Body of pancreas (tissue), 4 donors: ENCODE measurements around the gene OR6X1. TPM values are rescaled to one million over a fixed set of nuclear protein-coding genes. Genes with fewer than 3 reads are reported as not detected.

ENCODE experiments used
- ATAC-seq: fragments of 150-250 bp; one replicate; pipeline ENCODE4 v1.9.1; 2016
- DNase-seq, 4 donors: peaks; one replicate each; pipeline ENCODE4 v3.0.0-alpha.2; 2019
- H3K27ac ChIP-seq, 4 donors: fragments of 200-600 bp; sonication (generic); 1 replicate in 3 of 4; 2 replicates in 1 of 4; pipeline versions ENCODE4 v1.5.1 to v1.6.1; 2016 to 2019; ENCODE audit warnings: mild to moderate bottlenecking in 1 of 4, mixed read lengths in 1 of 4, moderate library complexity in 1 of 4
- H3K27me3 ChIP-seq, 2 donors: fragments of 200-600 bp; sonication (generic); one replicate each; pipeline ENCODE4 v1.6.0; 2016; ENCODE audit warnings: mild to moderate bottlenecking in 1 of 2
- H3K36me3 ChIP-seq, 2 donors: fragments of 200-600 bp; sonication (generic); replicated peaks in 1 of 2; 2 replicates each; pipeline ENCODE4 v1.5.1; 2016; ENCODE audit warnings: low read depth in 2 of 2; ENCODE audit not compliant: insufficient read depth in 1 of 2
- H3K4me1 ChIP-seq: fragments of 200-600 bp; sonication (generic); one replicate; pipeline ENCODE4 v1.6.0; 2016
- H3K4me3 ChIP-seq, 2 donors: fragments of 200-600 bp; sonication (generic); 1 replicate in 1 of 2; 2 replicates in 1 of 2; pipeline ENCODE4 v1.5.1; 2016 to 2019
- H3K9me3 ChIP-seq, 3 donors: fragments of 200-600 bp; sonication (generic); 1 replicate in 2 of 3; 2 replicates in 1 of 3; pipeline ENCODE4 v1.5.1; 2016
- CTCF ChIP-seq, 7 experiments: fragments of 450-650 bp in 4 of 7; fragments of 200-600 bp in 3 of 7; sonication (generic) in 3 of 7; IDR thresholded peaks; one replicate each; pipeline ENCODE4 v1.5.1; 2016 to 2019; ENCODE audit warnings: antibody characterized with exemption in 7 of 7
- POLR2A ChIP-seq, 3 donors: fragments of 450-650 bp; IDR thresholded peaks; one replicate each; pipeline ENCODE4 v1.6.1; 2016; ENCODE audit warnings: antibody characterized with exemption in 3 of 3, mild to moderate bottlenecking in 2 of 3
- WGBS, 2 donors: methylation state at CpG; one replicate each; pipeline ENCODE4 v1.1.5; 2017; 5-methylcytosine and 5-hydroxymethylcytosine counted together
- intact Hi-C: fragments of 100-400 bp; cut with DNase I; formaldehyde crosslinking; loops from one replicate; pipeline ENCODE4 v1.15.1; 2023
- total RNA-seq, 2 donors: library from RNA; depleted of rRNA; stranded (reverse); fragments of >200 nt; gene quantifications; one replicate each; pipeline ENCODE4 v1.1.0, GENCODE V29; 2016

Gene OR6X1, protein sequence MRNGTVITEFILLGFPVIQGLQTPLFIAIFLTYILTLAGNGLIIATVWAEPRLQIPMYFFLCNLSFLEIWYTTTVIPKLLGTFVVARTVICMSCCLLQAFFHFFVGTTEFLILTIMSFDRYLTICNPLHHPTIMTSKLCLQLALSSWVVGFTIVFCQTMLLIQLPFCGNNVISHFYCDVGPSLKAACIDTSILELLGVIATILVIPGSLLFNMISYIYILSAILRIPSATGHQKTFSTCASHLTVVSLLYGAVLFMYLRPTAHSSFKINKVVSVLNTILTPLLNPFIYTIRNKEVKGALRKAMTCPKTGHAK
- total RNA-seq: not detected

DNA sequence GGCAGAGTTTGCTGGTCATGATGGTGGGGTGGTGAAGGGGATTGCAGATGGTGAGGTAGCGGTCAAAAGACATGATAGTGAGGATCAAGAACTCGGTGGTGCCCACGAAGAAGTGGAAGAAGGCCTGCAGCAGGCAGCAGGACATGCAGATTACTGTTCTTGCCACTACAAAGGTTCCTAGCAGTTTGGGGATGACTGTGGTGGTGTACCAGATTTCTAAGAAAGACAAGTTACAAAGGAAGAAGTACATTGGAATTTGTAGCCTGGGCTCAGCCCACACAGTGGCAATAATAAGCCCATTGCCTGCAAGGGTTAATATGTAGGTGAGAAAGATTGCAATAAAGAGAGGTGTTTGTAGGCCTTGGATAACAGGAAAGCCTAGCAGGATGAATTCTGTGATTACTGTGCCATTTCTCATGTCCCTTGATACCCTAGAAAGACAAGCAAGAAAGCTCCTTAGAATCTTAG lies at the start of gene OR6X1:
Gene OR6X1 (minus strand): TSS at position 418 of the 468 bp plus-strand sequence. CDS start 0 bp downstream, at position 418.
- no peaks in the 10 kb centered on the region for H3K9me3 ChIP-seq
- no peak within 1 kb of the TSS for H3K4me3 ChIP-seq
- no peak for DNase-seq
- no peak within 1 kb of the TSS for H3K27ac ChIP-seq
- no peaks in the 10 kb centered on the region for H3K27me3 ChIP-seq
- 84 to 92% methylated on average over 3 of the region's 3 CpGs for WGBS, 2 donors
- no peak for TF ChIP-seq CTCF (IDR thresholded peaks at IDR 0.05)
- no peak for TF ChIP-seq POLR2A (IDR thresholded peaks at IDR 0.05)
- intact Hi-C loops: no loop called here
- ATAC-seq: no peak
- no peaks in the 10 kb centered on the region for H3K4me1 ChIP-seq
- no peaks in the 10 kb centered on the region for H3K36me3 ChIP-seq

GRCh38 chr11:123801765-123802164 lies 47.4 kb upstream of the OR6X1 start:
- H3K4me1 ChIP-seq: peaks cover 48% of the 10 kb centered on the region
- TF ChIP-seq CTCF (IDR thresholded peaks at IDR 0.05) (no peak), POLR2A (IDR thresholded peaks at IDR 0.05) (no peak)
- 0 to 39% methylated on average over 1 of the region's 1 CpG for WGBS, 2 donors
- no peaks in the 10 kb centered on the region for H3K36me3 ChIP-seq
- intact Hi-C loops: no loop called here
- peak overlapping the region in 2 of 4 donors; percentile 84 to 97 for H3K27ac ChIP-seq
- no peaks in the 10 kb centered on the region for H3K27me3 ChIP-seq
- DNase-seq: no peak
- H3K9me3 ChIP-seq: no peaks in the 10 kb centered on the region
- no peak for ATAC-seq
- no peak overlapping the region for H3K4me3 ChIP-seq

DNA sequence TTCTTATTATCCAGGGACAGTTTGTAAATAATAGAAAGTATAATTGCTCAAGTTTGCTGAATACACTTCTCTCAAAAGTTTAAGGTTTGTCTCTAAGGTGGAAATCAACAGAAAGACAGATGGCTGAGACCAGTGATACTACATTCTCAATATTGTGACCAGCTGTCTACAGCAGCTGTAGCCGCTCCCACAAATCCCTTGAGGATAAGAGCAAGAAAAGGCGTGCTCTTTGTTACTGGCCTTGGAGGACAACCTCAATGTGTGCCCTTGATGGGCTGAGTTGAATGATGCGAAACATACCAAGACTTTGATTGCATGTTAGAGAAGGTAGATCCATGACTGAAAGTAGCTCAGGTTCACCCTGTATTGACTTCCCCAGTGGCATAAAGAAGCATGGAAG lies 45.7 kb upstream of the OR6X1 start:
- H3K27me3 ChIP-seq: no peaks in the 10 kb centered on the region
- peaks cover 64% of the 10 kb centered on the region for H3K4me1 ChIP-seq
- no peak overlapping the region for H3K4me3 ChIP-seq
- H3K9me3 ChIP-seq: no peaks in the 10 kb centered on the region
- no peaks in the 10 kb centered on the region for H3K36me3 ChIP-seq
- ATAC-seq: peak; percentile 30
- intact Hi-C loops: no loop called here
- TF ChIP-seq CTCF (IDR thresholded peaks at IDR 0.05): no peak
- no peak for TF ChIP-seq POLR2A (IDR thresholded peaks at IDR 0.05)
- 16 to 27% methylated on average over 3 of the region's 3 CpGs for WGBS, 2 donors
- DNase-seq: peak; percentile 45 to 80 (median 72)
- H3K27ac ChIP-seq: peak overlapping the region; percentile 3 to 98 (median 90)

GRCh38 chr11:123799438-123799837 lies 45.1 kb upstream of the OR6X1 start:
- DNase-seq (peak; percentile 20 to 59 (median 52)), ATAC-seq (peak; percentile 28)
- no peaks in the 10 kb centered on the region for H3K9me3 ChIP-seq
- peak overlapping the region in 3 of 4 donors; percentile 84 to 98 (median 97) for H3K27ac ChIP-seq
- H3K36me3 ChIP-seq: no peaks in the 10 kb centered on the region
- intact Hi-C loops: no loop called here
- peaks cover 70% of the 10 kb centered on the region for H3K4me1 ChIP-seq
- TF ChIP-seq POLR2A (IDR thresholded peaks at IDR 0.05) (peak in 2 of 3 donors; percentile 49), CTCF (IDR thresholded peaks at IDR 0.05) (no peak)
- WGBS, 2 donors: 30 to 63% methylated on average over 4 of the region's 4 CpGs
- H3K27me3 ChIP-seq: no peaks in the 10 kb centered on the region
- no peak overlapping the region for H3K4me3 ChIP-seq
